Sigmoid colon (tissue), 7 donors: ENCODE data around the gene PDHX. TPM values are rescaled to one million over a fixed set of nuclear protein-coding genes. Genes with fewer than 3 reads are reported as not detected.

Experiments
- DNase-seq: peaks from one replicate; pipeline ENCODE4 v3.0.0-alpha.2; 2019
- H3K27ac ChIP-seq, 4 donors: fragments of 200-600 bp; sonication (generic); one replicate each; pipeline ENCODE4 v1.5.1; 2016 to 2019; ENCODE audit warnings: mild to moderate bottlenecking in 1 of 4
- H3K27me3 ChIP-seq, 3 donors: fragments of 200-600 bp; sonication (generic); one replicate each; pipeline ENCODE4 v1.5.1; 2019; ENCODE audit warnings: mild to moderate bottlenecking in 1 of 3
- H3K36me3 ChIP-seq, 4 donors: fragments of 200-600 bp; sonication (generic); one replicate each; pipeline ENCODE4 v1.5.1; 2016 to 2019
- H3K4me1 ChIP-seq, 4 donors: fragments of 200-600 bp; sonication (generic); one replicate each; pipeline ENCODE4 v1.5.1; 2017 to 2019
- H3K4me3 ChIP-seq, 4 donors: fragments of 200-600 bp; sonication (generic); one replicate each; pipeline ENCODE4 v1.5.1; 2017 to 2019; ENCODE audit warnings: mild to moderate bottlenecking in 2 of 4, moderate library complexity in 1 of 4
- H3K9me3 ChIP-seq, 4 donors: fragments of 200-600 bp in 3 of 4; sonication (generic) in 3 of 4; one replicate each; pipeline versions ENCODE4 v1.5.1 to v1.6.1; 2013 to 2019
- CTCF ChIP-seq, 4 experiments: fragments of 450-650 bp in 3 of 4; fragments of 200-600 bp in 1 of 4; IDR thresholded peaks; one replicate each; pipeline ENCODE4 v1.5.1; 2016 to 2019; ENCODE audit warnings: antibody characterized with exemption in 4 of 4, mild to moderate bottlenecking in 3 of 4, moderate library complexity in 2 of 4
- EP300 ChIP-seq, 4 donors: sonication (generic); formaldehyde crosslinking; IDR thresholded peaks; one replicate each; pipeline ENCODE4 v1.6.1; 2017; ENCODE audit warnings: antibody characterized with exemption in 4 of 4
- POLR2A ChIP-seq, 2 donors: fragments of 450-650 bp; IDR thresholded peaks; one replicate each; pipeline ENCODE4 v1.6.1; 2016; ENCODE audit warnings: antibody characterized with exemption in 2 of 2, mild to moderate bottlenecking in 2 of 2, moderate library complexity in 2 of 2
- POLR2AphosphoS5 ChIP-seq, 4 donors: sonication (generic); formaldehyde crosslinking; IDR thresholded peaks; one replicate each; pipeline ENCODE4 v1.6.1; 2017; ENCODE audit warnings: antibody characterized with exemption in 4 of 4
- WGBS, 2 donors: extraction: QIAGEN DNeasy Blood & Tissue Kit; methylation state at CpG; one replicate each; pipeline ENCODE4 v1.1.7; 2013; 5-methylcytosine and 5-hydroxymethylcytosine counted together
- intact Hi-C: fragments of 100-400 bp; cut with DNase I; formaldehyde crosslinking; loops from one replicate; pipeline ENCODE4 v1.15.1; 2023
- polyA plus RNA-seq, 3 donors: library from polyadenylated mRNA; stranded (reverse); fragments of 200-250 nt; gene quantifications; one replicate each; pipeline ENCODE4 v1.2.3, GENCODE V29; 2013
- total RNA-seq, 4 donors: library from RNA; depleted of rRNA; stranded (reverse); fragments of >200 nt; gene quantifications; one replicate each; pipeline ENCODE4 v1.1.0, GENCODE V29; 2016
- donor health status: healthy with polysubstance abuse.
- donor health status: Bipolar disorder and iron deficiency.
- donor health status: healthy.

The PDHX gene
- total and polyA plus RNA-seq, 7 donors = 22.2 to 41.4 (median 29.6) TPM

- DNase-seq = no peak
- Histone ChIP-seq H3K36me3 (peaks cover 0 to 21% (median 9%) of the 10 kb centered on the region in 4 donors), H3K4me1 (no peaks in the 10 kb centered on the region), H3K27ac (no peak overlapping the region), H3K27me3 (no peaks in the 10 kb centered on the region), H3K4me3 (no peak overlapping the region), H3K9me3 (no peaks in the 10 kb centered on the region)
- intact Hi-C loops = no loop called here
- 95 to 97% methylated on average over 5 of the region's 5 CpGs for WGBS, 2 donors
- TF ChIP-seq POLR2AphosphoS5 (IDR thresholded peaks at IDR 0.05) = no peak
- no peak for TF ChIP-seq EP300 (IDR thresholded peaks at IDR 0.05)
- no peak for TF ChIP-seq POLR2A (IDR thresholded peaks at IDR 0.05)
- no peak for TF ChIP-seq CTCF (IDR thresholded peaks at IDR 0.05)
Measured at GRCh38 chr11:34963351-34963750, 46.9 kb downstream of the PDHX start.

GRCh38 chr11:34964610-34965331, 48.4 kb downstream of the PDHX start:
- WGBS, 2 donors = 65 to 82% methylated on average over 3 of the region's 3 CpGs
- Histone ChIP-seq H3K27me3 (no peaks in the 10 kb centered on the region), H3K27ac (no peak overlapping the region), H3K36me3 (peaks cover 8 to 35% (median 10%) of the 10 kb centered on the region in 4 donors), H3K9me3 (no peaks in the 10 kb centered on the region), H3K4me1 (no peaks in the 10 kb centered on the region), H3K4me3 (no peak overlapping the region)
- intact Hi-C loops = no loop called here
- TF ChIP-seq POLR2AphosphoS5 (IDR thresholded peaks at IDR 0.05) (no peak), EP300 (IDR thresholded peaks at IDR 0.05) (no peak), POLR2A (IDR thresholded peaks at IDR 0.05) (no peak), CTCF (IDR thresholded peaks at IDR 0.05) (no peak)
- DNase-seq = no peak

- H3K9me3 ChIP-seq = no peaks in the 10 kb centered on the region
- no peak for DNase-seq
- H3K4me3 ChIP-seq = no peak overlapping the region
- no peak overlapping the region for H3K27ac ChIP-seq
- 97 to 99% methylated on average over 4 of the region's 4 CpGs for WGBS, 2 donors
- H3K27me3 ChIP-seq = no peaks in the 10 kb centered on the region
- no peak for TF ChIP-seq POLR2A (IDR thresholded peaks at IDR 0.05)
- TF ChIP-seq CTCF (IDR thresholded peaks at IDR 0.05) = no peak
- no peak for TF ChIP-seq EP300 (IDR thresholded peaks at IDR 0.05)
- TF ChIP-seq POLR2AphosphoS5 (IDR thresholded peaks at IDR 0.05) = no peak
- peaks cover 7 to 62% (median 8%) of the 10 kb centered on the region in 4 donors for H3K36me3 ChIP-seq
- peaks cover 0 to 5% (median 2%) of the 10 kb centered on the region in 4 donors for H3K4me1 ChIP-seq
- intact Hi-C loops = no loop called here
Measured at GRCh38 chr11:34968862-34969261, 52.4 kb downstream of the PDHX start.

- WGBS, 2 donors = 94 to 96% methylated on average over 3 of the region's 3 CpGs
- Histone ChIP-seq H3K4me1 (peaks cover 0 to 5% (median 2%) of the 10 kb centered on the region in 4 donors), H3K36me3 (peaks cover 7 to 69% (median 8%) of the 10 kb centered on the region in 4 donors), H3K9me3 (no peaks in the 10 kb centered on the region), H3K4me3 (no peak overlapping the region), H3K27ac (no peak overlapping the region), H3K27me3 (no peaks in the 10 kb centered on the region)
- DNase-seq = no peak
- TF ChIP-seq EP300 (IDR thresholded peaks at IDR 0.05) = no peak
- no peak for TF ChIP-seq POLR2A (IDR thresholded peaks at IDR 0.05)
- no peak for TF ChIP-seq CTCF (IDR thresholded peaks at IDR 0.05)
- intact Hi-C loops = no loop called here
Measured at GRCh38 chr11:34970033-34970432, 53.6 kb downstream of the PDHX start.

- Histone ChIP-seq H3K4me3 (no peak overlapping the region), H3K27me3 (no peaks in the 10 kb centered on the region), H3K36me3 (peaks cover 7 to 69% (median 8%) of the 10 kb centered on the region in 4 donors), H3K4me1 (peaks cover 0 to 5% (median 2%) of the 10 kb centered on the region in 4 donors), H3K27ac (no peak overlapping the region), H3K9me3 (no peaks in the 10 kb centered on the region)
- TF ChIP-seq CTCF (IDR thresholded peaks at IDR 0.05) (no peak), EP300 (IDR thresholded peaks at IDR 0.05) (no peak), POLR2A (IDR thresholded peaks at IDR 0.05) (no peak), POLR2AphosphoS5 (IDR thresholded peaks at IDR 0.05) (no peak)
- intact Hi-C loops = no loop called here
- DNase-seq = no peak
Measured at GRCh38 chr11:34970480-34970879, 54.1 kb downstream of the PDHX start.
